ENCODE data around the gene FAM193B.

FAM193B gene

DNA sequence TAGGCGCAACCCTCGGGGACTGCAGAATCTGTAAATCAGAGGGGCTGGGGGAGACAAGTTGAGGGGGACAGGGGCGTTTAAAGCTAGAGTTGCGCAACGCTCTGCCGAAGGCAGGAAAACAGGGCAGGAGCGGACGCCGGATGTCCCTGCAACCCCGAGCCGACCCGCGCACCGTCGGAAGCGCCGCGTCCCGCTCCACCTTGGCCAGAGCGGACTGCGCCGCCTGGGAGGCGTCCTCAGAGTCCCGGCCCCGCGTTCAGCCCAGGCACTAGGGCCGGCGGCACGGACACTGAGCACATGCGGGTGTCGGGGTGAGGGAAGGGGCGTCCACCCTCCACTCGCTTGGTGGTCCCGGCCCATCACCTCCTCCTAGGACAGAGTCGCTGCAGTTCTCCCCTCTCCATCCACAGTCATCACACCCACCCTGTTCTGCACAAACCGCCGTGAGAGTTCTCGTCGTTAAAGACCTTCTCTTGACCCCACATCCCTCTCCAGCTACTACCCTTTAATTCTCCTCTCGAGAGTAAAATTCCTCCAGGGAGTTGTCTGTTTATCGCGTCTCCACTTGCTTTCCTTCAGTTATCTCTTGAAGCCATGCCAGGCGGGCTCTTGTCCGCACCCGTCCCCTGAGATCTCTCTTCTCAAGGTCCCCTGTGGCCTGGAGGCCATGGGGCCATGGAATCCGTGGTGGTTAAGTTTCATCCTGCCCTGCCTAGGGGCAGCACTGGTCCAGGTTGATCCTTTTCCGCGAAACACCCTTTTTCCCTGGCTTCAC, 56.2 kb downstream of the FAM193B start:
- TF ChIP-seq SPI1 (IDR thresholded peaks at IDR 0.05; ENCODE audit: low read depth, low read length) (no peak), POU2F2 (IDR thresholded peaks at IDR 0.05; ENCODE audit: low read depth, low read length) (no peak), POLR2AphosphoS5 (IDR thresholded peaks at IDR 0.05; ENCODE audit: low read depth, low read length) (no peak), PAX5 (IDR thresholded peaks at IDR 0.05; ENCODE audit: insufficient read depth, low read length, severe bottlenecking) (no peak), POLR2A (IDR thresholded peaks at IDR 0.05; ENCODE audit: low read depth, low read length) (no peak), TAF1 (IDR thresholded peaks at IDR 0.05; ENCODE audit: low read depth, low read length) (no peak)
- FAIRE-seq (no peak), DNase-seq (ENCODE audit: insufficient read length, low spot score) (no peak)

DNA sequence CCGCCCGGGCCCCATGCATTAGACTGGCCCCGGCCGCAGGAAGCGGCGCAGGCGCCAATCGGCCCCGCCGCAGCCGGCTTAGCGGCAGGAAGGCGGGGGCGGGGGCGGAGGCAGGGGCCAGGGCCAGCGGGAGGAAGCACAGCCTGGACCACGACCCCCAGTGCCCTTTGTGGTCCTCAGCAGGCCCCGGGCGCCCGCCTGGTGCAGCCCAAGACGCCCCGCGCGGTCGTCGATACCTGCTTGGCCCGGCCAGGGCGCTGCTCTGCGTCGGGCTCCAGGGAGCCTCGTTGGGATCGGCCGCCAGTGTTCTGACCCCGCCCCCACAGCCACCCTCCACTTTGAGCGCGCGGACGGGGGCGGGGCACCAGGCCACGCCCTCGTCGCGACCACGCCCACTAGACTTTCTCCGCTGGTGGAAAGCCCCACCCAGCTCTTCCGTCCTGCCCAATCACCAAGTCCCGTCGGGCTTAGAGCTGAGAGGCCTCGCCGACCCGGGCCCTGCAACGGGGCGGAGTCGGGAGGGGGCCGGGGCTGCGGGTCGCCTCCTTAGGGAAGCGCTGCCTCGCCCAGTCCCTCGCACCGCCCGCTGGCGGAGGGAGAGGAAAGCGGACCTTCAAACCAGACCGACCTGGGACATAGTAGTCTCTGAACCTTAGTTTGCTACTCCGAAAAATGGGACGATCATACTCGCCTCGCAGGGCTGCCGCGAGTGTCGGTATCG, 56.9 kb downstream of the FAM193B start, which contains the start of gene PDLIM7:
PDLIM7 (minus strand) TSS at position 313 of the 721 bp plus-strand sequence. CDS start 1,092 bp downstream, outside the sequence.
- FAIRE-seq = peak; percentile 98
- TF ChIP-seq TAF1 (IDR thresholded peaks at IDR 0.05; ENCODE audit: low read depth, low read length) = peak; percentile 88
- TF ChIP-seq PAX5 (IDR thresholded peaks at IDR 0.05; ENCODE audit: insufficient read depth, low read length, severe bottlenecking) = no peak
- peak; percentile 91 for TF ChIP-seq POLR2AphosphoS5 (IDR thresholded peaks at IDR 0.05; ENCODE audit: low read depth, low read length)
- TF ChIP-seq SPI1 (IDR thresholded peaks at IDR 0.05; ENCODE audit: low read depth, low read length) = 0 out of 2 replicates have a peak, but pooled peaks have one; percentile 3
- TF ChIP-seq POLR2A (IDR thresholded peaks at IDR 0.05; ENCODE audit: low read depth, low read length) = peak; percentile 89
- peak; percentile 31; the same call in 1 of the 2 replicates for TF ChIP-seq POU2F2 (IDR thresholded peaks at IDR 0.05; ENCODE audit: low read depth, low read length)
- DNase-seq (ENCODE audit: insufficient read length, low spot score) = peak; percentile 94

DNA sequence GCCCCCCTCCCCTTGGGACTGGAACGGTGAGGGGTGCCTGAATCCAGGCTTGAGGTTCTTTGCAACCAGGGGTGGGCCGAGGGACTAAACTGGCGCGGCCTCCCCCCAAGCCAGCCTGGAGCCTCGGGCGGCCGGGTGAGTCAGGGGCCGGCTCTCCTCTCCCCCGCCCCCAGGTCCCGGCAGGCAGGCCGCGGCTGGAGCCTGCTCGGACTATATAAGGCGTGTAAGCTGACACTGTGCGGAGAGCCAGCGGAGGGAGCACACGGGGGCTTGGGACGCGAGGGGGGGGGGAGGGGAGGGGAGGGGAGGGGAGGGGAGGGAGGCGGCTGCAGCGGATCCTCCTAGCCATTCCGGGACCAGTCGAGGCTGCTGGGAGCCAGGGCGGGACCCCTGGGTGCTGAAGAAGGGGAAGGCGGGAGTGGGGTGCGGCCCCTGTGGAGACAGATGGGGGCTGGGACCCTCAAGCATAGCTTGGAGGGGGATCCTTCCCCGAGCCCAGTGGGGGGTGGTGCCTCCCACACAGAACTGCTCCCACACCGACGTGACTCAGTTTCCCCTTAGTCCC, 57.6 kb downstream of the FAM193B start:
- DNase-seq (ENCODE audit: insufficient read length, low spot score) (peak; percentile 65), FAIRE-seq (no peak)
- no peak for TF ChIP-seq POLR2A (IDR thresholded peaks at IDR 0.05; ENCODE audit: low read depth, low read length)
- no peak for TF ChIP-seq PAX5 (IDR thresholded peaks at IDR 0.05; ENCODE audit: insufficient read depth, low read length, severe bottlenecking)
- TF ChIP-seq POLR2AphosphoS5 (IDR thresholded peaks at IDR 0.05; ENCODE audit: low read depth, low read length) = no peak
- TF ChIP-seq TAF1 (IDR thresholded peaks at IDR 0.05; ENCODE audit: low read depth, low read length) = no peak
- no peak for TF ChIP-seq POU2F2 (IDR thresholded peaks at IDR 0.05; ENCODE audit: low read depth, low read length)

DNA sequence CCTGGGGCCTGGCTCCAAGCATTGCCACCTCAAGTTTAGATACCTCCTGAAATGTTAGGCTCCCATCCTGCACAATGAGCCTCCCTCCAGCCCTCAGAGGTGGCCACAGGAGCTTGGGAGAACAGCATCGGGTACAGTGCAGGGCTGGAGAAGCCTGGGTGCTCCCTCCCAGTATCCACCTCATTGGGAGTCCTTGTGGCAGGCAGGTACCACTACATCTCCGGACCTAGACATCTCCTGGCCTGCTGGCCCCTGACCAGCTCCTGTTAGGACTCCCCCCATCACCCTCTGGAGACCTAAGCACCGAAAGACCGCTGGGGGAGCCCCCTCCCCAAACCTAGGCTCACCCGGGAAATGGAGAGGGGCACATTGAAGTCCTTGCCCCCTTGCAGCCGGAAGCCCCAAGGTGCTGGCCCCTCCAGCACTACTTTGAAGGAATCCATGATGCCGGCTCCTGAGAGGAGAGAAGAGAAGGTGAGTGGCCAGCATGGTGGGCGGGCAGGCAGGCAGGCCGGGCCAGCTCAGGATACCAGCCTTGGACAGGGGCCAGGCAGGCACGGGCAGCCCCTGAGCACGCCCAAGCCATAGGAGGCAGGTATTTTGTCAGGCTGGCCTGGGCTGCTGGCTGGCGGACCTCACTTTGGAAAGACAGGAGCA, 58.2 kb downstream of the FAM193B start:
- DNase-seq (ENCODE audit: insufficient read length, low spot score) (no peak), FAIRE-seq (no peak)
- TF ChIP-seq SPI1 (IDR thresholded peaks at IDR 0.05; ENCODE audit: low read depth, low read length) = no peak

DNA sequence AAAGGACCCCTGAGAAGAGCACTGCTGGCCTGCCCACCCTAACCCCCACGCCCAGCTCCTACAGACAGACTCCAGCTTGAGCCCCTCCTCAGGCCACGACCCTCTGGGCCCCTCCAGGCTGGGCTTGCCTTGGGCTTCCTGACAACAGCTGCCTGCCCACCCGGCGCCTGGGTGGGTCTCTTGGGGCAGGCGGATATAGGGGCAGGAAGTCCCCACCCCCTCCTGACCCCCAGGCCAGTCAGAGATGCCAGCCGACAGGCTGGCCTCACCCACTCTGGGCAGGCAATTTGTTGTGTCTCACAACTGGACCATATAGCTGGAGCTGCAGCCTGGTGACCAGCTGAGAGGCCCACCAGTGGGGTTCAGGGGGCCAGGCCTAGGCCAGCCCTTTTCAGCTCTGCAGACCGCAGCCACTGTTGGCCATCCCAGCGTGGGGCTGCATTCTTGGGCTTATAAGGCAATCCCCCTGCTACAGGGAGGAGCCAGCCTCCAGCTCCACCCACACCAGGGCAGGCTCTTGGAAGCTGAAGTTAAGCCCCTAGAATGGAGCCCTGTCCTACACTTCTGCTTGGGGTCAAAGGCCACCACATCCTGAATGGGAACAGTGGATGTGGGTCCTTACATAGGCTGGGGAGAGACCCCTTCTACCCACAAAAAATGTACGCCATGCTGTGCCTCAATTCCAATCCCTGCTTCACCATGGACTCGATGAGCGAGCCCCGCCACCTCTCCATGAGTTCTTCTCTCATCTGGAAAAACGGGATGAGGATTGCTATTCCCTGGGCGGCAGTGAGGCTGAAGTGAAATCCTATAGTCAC, 58.9 kb downstream of the FAM193B start:
- FAIRE-seq (peak; percentile 61), DNase-seq (ENCODE audit: insufficient read length, low spot score) (peak; percentile 67)

DNA sequence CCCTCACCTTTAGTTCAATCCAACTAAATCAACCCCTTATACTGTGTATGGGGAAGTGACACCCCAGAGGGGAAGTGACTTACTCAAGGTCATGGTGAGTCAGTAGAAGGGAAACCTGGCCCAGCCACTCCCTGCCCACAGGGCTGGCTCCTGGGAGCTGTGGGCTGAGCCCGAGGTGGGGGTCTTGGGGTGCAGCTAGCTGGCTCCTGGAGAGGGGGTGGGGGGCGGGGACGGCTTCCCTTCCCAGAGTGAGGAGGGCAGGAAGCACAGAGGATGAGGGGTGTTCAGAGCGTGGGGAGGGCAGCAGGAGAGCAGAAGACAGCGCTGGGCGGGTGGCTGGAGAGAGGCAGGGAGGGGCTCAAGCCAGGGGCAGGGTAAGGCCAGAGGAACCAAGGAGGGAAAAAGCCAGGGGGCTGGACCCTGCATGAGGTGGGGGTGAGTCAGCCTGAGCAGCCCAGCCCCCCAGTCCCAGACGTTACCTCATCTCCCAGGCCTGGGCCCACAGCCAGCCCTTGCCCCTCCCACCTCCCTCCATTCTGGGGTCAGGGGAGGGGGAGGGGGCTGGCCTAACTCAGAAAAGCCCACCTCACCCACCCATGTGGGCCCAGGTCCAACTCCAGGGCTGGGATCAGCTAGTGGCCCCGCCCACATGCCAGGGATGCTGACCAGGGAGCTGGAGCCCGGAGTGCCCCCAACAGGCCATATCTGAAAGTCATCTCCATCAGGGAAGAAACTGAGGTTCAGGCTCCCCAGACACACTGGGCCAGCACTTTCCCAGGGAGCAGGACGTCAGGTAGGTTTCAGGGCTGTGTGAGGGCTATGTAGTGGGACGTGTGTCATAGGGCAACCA, 59.8 kb downstream of the FAM193B start:
- peak; percentile 83 for FAIRE-seq

More for the DNA sequence above, 58.9 kb downstream of the FAM193B start:
- TF ChIP-seq SPI1 (IDR thresholded peaks at IDR 0.05; ENCODE audit: low read depth, low read length) (no peak), POLR2AphosphoS5 (IDR thresholded peaks at IDR 0.05; ENCODE audit: low read depth, low read length) (0 out of 2 replicates have a peak, but pooled peaks have one; percentile 8)

DNA sequence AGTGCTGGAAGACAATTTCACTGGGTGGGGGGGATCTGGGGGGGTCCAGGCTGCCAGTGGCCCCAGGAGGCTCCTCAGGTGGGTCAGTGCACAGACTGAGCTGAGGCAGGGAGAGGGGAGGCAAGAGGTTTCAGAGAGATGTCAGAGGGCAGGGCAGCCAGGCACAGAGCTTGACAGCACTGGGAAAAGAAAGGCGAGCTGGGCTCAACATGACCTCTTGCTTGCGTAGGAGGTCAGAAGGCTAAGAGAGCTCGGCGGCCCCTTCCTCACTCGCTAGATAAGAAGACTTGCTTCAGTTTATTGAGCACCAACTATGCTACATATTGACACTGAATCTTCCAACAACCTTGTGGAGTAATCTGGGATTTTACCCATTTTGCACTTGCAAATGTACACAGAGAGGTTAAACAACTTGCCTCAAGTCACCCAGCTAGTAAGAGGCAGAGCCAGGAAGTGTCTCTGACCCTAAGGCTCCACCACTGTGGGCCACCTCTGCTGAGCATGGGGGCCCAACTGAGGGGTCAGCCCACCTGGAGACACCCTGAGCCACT, 60.5 kb downstream of the FAM193B start:
- TF ChIP-seq POLR2AphosphoS5 (IDR thresholded peaks at IDR 0.05; ENCODE audit: low read depth, low read length) = no peak
- no peak for TF ChIP-seq POLR2A (IDR thresholded peaks at IDR 0.05; ENCODE audit: low read depth, low read length)
- no peak for TF ChIP-seq TAF1 (IDR thresholded peaks at IDR 0.05; ENCODE audit: low read depth, low read length)
- TF ChIP-seq SPI1 (IDR thresholded peaks at IDR 0.05; ENCODE audit: low read depth, low read length) = no peak
- TF ChIP-seq PAX5 (IDR thresholded peaks at IDR 0.05; ENCODE audit: insufficient read depth, low read length, severe bottlenecking) = no peak
- FAIRE-seq (no peak), DNase-seq (ENCODE audit: insufficient read length, low spot score) (no peak)

More for the DNA sequence above, 59.8 kb downstream of the FAM193B start:
- DNase-seq (ENCODE audit: insufficient read length, low spot score) = no peak
- TF ChIP-seq PAX5 (IDR thresholded peaks at IDR 0.05; ENCODE audit: insufficient read depth, low read length, severe bottlenecking) = no peak
- no peak; the same call in 1 of the 2 replicates for TF ChIP-seq POLR2A (IDR thresholded peaks at IDR 0.05; ENCODE audit: low read depth, low read length)
- TF ChIP-seq SPI1 (IDR thresholded peaks at IDR 0.05; ENCODE audit: low read depth, low read length) = peak; percentile 94

DNA sequence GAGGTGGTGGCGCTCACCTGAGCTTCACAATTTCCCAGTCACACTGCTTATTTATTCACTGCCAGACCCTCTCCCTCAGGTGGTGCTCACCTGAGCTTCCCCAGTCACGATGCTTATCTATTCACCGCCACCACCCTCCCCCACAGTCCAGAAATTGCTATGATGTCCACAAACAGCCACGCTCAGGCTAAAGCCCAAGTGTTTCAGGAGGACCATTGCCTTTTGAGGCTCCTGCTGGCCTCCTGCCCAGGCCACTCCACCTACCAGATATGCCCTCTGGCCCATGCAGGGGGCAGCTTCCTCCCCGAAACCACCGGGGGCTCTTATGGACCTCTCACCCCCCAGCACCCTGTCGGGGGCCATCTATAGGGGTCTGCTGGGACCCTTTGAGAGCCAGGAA, 61.5 kb downstream of the FAM193B start:
- 0 out of 2 replicates have a peak, but pooled peaks have one; percentile 10 for TF ChIP-seq POU2F2 (IDR thresholded peaks at IDR 0.05; ENCODE audit: low read depth, low read length)
- TF ChIP-seq POLR2AphosphoS5 (IDR thresholded peaks at IDR 0.05; ENCODE audit: low read depth, low read length) = 0 out of 2 replicates have a peak, but pooled peaks have one; percentile 33
- TF ChIP-seq POLR2A (IDR thresholded peaks at IDR 0.05; ENCODE audit: low read depth, low read length) = no peak

More for the DNA sequence above, 61.5 kb downstream of the FAM193B start:
- no peak for FAIRE-seq
- no peak for DNase-seq (ENCODE audit: insufficient read length, low spot score)

All from GM12891 (cell line).